ENCODE data around the gene SLC7A6. TPM values are rescaled to one million over a fixed set of nuclear protein-coding genes. Genes with fewer than 3 reads are reported as not detected.
"Not testable (repeated sequence)": the region's sequence is repeated elsewhere in the genome, so short reads cannot be mapped to it uniquely, and the experiment has no call there.

Gene SLC7A6
- total RNA-seq, 2 donors from 2014 or later = 43.6 to 47.2 TPM

DNA sequence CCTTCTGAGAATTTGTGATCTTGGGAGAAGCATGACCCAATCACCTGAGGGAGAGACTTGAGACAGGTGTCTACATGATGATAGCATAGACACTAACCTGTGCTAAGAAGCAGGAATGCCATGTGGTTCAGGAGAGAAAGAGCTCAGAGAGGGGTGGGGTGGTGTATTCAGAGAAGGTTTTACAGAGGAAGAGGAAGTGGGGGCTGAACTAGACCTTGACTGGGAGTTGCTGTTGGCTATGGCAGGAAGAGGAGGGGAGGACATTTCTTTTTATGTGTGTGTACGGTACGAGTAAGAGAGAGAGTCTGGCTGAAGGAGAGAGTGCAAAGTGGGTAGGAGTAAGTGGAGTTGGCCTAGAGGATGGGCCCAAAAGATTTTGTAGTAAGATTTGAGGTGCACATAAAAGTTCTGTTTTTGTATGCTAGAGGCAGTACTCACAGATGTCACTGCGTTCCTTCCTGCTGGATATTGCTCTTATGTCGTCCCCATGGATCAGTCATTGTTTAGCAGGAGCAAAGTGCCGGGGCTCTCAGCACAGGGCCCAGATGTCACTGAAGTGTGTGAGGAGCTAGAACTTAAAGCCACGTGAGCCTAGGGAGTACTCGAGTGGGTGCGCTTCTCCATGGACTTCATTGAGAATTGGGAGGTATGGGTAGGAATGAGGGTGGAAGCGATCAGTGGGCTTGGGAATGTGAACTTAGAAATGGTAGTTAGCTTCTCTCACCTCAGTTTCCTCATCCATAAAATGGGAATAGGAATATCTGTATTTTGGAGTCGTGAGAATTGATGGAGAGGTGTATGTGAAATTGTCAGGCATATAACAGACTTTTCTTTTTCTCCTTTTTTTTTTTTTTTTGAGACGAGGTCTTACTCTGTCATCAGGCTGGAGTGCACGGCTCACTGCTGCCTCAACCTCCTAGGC lies 22.1 kb downstream of the SLC7A6 start:
- peaks cover 32% of the 10 kb centered on the region for H3K4me1 Mint-ChIP-seq
- peaks cover 40% of the 10 kb centered on the region for H3K36me3 Mint-ChIP-seq (ENCODE audit: low read depth)
- peak overlapping the region; percentile 42 for H3K27ac Mint-ChIP-seq
- 92 to 94% methylated on average over 9 to 11 of the region's 12 CpGs for WGBS, 2 experiments (ENCODE audit: insufficient coverage in 1 of 2, insufficient read length in 1 of 2)
- no peaks in the 10 kb centered on the region for H3K4me1 ChIP-seq (ENCODE audit: control insufficient read depth, insufficient read depth, low read length)
- H3K36me3 ChIP-seq (ENCODE audit: control insufficient read depth, insufficient read depth, low read length) = peaks cover 91% of the 10 kb centered on the region
- H3K4me3 Mint-ChIP-seq = no peak overlapping the region
- no peaks in the 10 kb centered on the region for H3K27me3 Mint-ChIP-seq (ENCODE audit: insufficient read depth)
- H3K9ac ChIP-seq (ENCODE audit: extremely low read depth, low read length, poor library complexity, severe bottlenecking) = no peak overlapping the region
- H3K27ac ChIP-seq (ENCODE audit: low read depth, low read length) = no peak overlapping the region
- TF ChIP-seq, protein P1, sequence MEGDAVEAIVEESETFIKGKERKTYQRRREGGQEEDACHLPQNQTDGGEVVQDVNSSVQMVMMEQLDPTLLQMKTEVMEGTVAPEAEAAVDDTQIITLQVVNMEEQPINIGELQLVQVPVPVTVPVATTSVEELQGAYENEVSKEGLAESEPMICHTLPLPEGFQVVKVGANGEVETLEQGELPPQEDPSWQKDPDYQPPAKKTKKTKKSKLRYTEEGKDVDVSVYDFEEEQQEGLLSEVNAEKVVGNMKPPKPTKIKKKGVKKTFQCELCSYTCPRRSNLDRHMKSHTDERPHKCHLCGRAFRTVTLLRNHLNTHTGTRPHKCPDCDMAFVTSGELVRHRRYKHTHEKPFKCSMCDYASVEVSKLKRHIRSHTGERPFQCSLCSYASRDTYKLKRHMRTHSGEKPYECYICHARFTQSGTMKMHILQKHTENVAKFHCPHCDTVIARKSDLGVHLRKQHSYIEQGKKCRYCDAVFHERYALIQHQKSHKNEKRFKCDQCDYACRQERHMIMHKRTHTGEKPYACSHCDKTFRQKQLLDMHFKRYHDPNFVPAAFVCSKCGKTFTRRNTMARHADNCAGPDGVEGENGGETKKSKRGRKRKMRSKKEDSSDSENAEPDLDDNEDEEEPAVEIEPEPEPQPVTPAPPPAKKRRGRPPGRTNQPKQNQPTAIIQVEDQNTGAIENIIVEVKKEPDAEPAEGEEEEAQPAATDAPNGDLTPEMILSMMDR (conservative IDR thresholded peaks at IDR 0.05) = no peak
- H3K9me3 Mint-ChIP-seq = no peaks in the 10 kb centered on the region
- DNase-seq = no peak
- no peak overlapping the region for H3K4me3 ChIP-seq (ENCODE audit: low read length)
- no peaks in the 10 kb centered on the region for H3K9me3 ChIP-seq (ENCODE audit: control insufficient read depth, low read length)
- H3K27me3 ChIP-seq (ENCODE audit: control insufficient read depth, insufficient read depth, low read length, poor library complexity, severe bottlenecking) = no peaks in the 10 kb centered on the region

DNA sequence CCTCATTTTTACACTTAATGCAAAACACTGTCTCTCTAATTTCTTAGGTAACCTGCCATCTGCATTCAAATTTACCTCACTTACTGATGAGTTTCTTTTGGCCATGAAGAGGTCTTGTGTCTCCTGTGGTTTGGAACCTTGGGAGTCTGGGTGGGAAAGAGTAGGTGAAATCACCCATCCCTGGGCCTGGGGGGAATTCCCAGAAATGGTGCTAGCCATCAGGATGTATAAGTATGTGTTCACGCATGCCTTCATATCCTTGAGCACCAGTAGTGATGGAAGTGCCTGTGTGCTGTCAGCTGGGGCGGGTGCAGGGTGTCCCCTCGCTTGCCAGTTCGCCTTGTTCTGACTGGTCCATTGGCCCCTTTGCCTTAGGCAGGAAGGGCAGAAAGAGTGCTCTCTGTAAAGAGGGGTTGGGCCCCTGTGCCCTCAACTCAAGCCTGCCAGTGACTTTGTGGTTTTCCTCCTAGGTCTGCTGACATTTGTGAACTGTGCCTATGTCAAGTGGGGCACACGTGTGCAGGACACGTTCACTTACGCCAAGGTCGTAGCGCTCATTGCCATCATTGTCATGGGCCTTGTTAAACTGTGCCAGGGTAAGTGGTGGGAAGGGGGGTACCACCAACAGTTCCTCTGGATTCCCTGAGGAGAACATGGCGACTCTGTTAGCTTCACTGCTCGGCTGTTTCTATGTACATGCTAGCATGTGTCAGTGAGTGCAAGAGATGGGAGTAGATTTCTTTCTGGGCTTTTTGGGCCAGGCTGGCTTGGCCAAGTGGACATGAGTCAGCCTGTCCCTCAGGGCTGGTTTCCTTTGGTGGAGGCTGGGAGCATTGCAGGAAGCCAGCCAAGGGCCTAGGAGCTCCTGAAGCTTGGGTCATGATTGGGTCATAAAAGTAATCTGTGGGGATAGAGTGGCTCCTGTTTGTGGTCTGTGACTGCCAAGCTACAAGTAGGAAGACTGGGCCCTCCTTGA lies 23.2 kb downstream of the SLC7A6 start:
- Histone ChIP-seq H3K9me3 (ENCODE audit: control insufficient read depth, low read length) (no peaks in the 10 kb centered on the region), H3K27ac (ENCODE audit: low read depth, low read length) (no peak overlapping the region), H3K4me1 (ENCODE audit: control insufficient read depth, insufficient read depth, low read length) (no peaks in the 10 kb centered on the region), H3K4me3 (ENCODE audit: low read length) (no peak overlapping the region), H3K9ac (ENCODE audit: extremely low read depth, low read length, poor library complexity, severe bottlenecking) (no peak overlapping the region), H3K36me3 (ENCODE audit: control insufficient read depth, insufficient read depth, low read length) (peaks cover 89% of the 10 kb centered on the region), H3K27me3 (ENCODE audit: control insufficient read depth, insufficient read depth, low read length, poor library complexity, severe bottlenecking) (no peaks in the 10 kb centered on the region)
- Mint-ChIP-seq H3K4me3 (no peak overlapping the region), H3K27ac (peak overlapping the region; percentile 69), H3K4me1 (peaks cover 32% of the 10 kb centered on the region), H3K27me3 (ENCODE audit: insufficient read depth) (no peaks in the 10 kb centered on the region), H3K9me3 (no peaks in the 10 kb centered on the region), H3K36me3 (ENCODE audit: low read depth) (peaks cover 41% of the 10 kb centered on the region)
- no peak for DNase-seq
- TF ChIP-seq, protein P1 (conservative IDR thresholded peaks at IDR 0.05) = no peak
- WGBS, 2 experiments (ENCODE audit: insufficient coverage in 1 of 2, insufficient read length in 1 of 2) = 97 to 100% methylated on average over 7 to 11 of the region's 11 CpGs

DNA sequence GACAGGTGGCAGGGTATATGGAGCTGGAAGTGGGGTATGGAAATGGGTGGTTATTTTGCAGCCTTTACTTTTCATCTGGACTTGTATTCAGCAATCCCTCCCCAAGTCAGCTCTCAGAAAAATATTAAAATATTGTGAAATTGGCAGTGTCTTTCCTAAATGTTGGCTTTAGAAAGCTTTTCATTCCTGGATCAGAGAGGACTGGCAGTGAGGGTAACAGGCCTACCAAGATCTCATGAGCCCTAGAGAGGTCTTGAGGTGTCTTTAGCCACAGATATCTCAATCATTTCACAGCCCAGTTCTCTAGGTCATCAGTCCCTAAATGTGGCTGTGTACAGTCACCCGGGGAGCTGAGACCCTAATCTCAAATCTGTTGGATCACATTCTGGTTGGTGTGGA lies 23.9 kb downstream of the SLC7A6 start:
- no peak overlapping the region for H3K4me3 Mint-ChIP-seq
- H3K27me3 Mint-ChIP-seq (ENCODE audit: insufficient read depth) = no peaks in the 10 kb centered on the region
- DNase-seq = no peak
- Histone ChIP-seq H3K4me1 (ENCODE audit: control insufficient read depth, insufficient read depth, low read length) (no peaks in the 10 kb centered on the region), H3K9ac (ENCODE audit: extremely low read depth, low read length, poor library complexity, severe bottlenecking) (no peak overlapping the region), H3K4me3 (ENCODE audit: low read length) (no peak overlapping the region), H3K27me3 (ENCODE audit: control insufficient read depth, insufficient read depth, low read length, poor library complexity, severe bottlenecking) (no peaks in the 10 kb centered on the region), H3K36me3 (ENCODE audit: control insufficient read depth, insufficient read depth, low read length) (peaks cover 90% of the 10 kb centered on the region), H3K9me3 (ENCODE audit: control insufficient read depth, low read length) (no peaks in the 10 kb centered on the region), H3K27ac (ENCODE audit: low read depth, low read length) (no peak overlapping the region)
- peak overlapping the region; percentile 69 for H3K27ac Mint-ChIP-seq
- no peaks in the 10 kb centered on the region for H3K9me3 Mint-ChIP-seq
- WGBS, 2 experiments (ENCODE audit: insufficient coverage in 1 of 2, insufficient read length in 1 of 2) = 95 to 100% methylated on average over 1 of the region's 1 CpG
- peaks cover 32% of the 10 kb centered on the region for H3K4me1 Mint-ChIP-seq
- peaks cover 41% of the 10 kb centered on the region for H3K36me3 Mint-ChIP-seq (ENCODE audit: low read depth)
- TF ChIP-seq, protein P1 (conservative IDR thresholded peaks at IDR 0.05) = no peak

DNA sequence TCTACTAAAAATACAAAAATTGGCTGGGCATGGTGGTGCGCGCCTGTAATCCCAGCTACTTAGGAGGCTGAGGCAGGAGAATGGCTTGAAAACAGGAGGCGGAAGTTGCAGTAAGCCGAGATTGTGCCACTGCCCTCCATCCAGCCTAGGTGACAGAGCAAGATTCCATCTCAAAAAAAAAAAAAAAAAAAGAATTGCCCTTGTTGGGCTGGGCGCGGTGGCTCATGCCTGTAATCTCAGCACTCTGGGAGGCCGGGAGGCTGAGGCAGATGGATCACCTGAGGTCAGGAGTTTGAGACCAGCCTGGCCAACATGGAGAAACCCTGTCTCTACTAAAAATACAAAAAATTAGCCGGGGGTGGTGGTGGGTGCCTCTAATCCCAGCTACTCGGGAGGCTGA lies 24.5 kb downstream of the SLC7A6 start:
- H3K27me3 Mint-ChIP-seq (ENCODE audit: insufficient read depth); H3K27me3 ChIP-seq (ENCODE audit: control insufficient read depth, insufficient read depth, low read length, poor library complexity, severe bottlenecking); H3K27ac Mint-ChIP-seq; H3K9me3 ChIP-seq (ENCODE audit: control insufficient read depth, low read length); H3K4me3 Mint-ChIP-seq; H3K4me1 ChIP-seq (ENCODE audit: control insufficient read depth, insufficient read depth, low read length); H3K4me3 ChIP-seq (ENCODE audit: low read length); DNase-seq; H3K9me3 Mint-ChIP-seq; H3K27ac ChIP-seq (ENCODE audit: low read depth, low read length); H3K9ac ChIP-seq (ENCODE audit: extremely low read depth, low read length, poor library complexity, severe bottlenecking): not testable (repeated sequence)
- peaks cover 26% of the 10 kb centered on the region for H3K4me1 Mint-ChIP-seq
- peaks cover 88% of the 10 kb centered on the region for H3K36me3 ChIP-seq (ENCODE audit: control insufficient read depth, insufficient read depth, low read length)
- WGBS, 2 experiments (ENCODE audit: insufficient coverage in 1 of 2, insufficient read length in 1 of 2) = 85 to 96% methylated on average over 5 to 9 of the region's 9 CpGs
- H3K36me3 Mint-ChIP-seq (ENCODE audit: low read depth) = peaks cover 41% of the 10 kb centered on the region
